ENCODE measurements around the gene MPV17.

Gene MPV17

GRCh38 chr2:27263287-27264252 is 59.3 kb downstream of the MPV17 start:
- DNase-seq, result no peak

DNA sequence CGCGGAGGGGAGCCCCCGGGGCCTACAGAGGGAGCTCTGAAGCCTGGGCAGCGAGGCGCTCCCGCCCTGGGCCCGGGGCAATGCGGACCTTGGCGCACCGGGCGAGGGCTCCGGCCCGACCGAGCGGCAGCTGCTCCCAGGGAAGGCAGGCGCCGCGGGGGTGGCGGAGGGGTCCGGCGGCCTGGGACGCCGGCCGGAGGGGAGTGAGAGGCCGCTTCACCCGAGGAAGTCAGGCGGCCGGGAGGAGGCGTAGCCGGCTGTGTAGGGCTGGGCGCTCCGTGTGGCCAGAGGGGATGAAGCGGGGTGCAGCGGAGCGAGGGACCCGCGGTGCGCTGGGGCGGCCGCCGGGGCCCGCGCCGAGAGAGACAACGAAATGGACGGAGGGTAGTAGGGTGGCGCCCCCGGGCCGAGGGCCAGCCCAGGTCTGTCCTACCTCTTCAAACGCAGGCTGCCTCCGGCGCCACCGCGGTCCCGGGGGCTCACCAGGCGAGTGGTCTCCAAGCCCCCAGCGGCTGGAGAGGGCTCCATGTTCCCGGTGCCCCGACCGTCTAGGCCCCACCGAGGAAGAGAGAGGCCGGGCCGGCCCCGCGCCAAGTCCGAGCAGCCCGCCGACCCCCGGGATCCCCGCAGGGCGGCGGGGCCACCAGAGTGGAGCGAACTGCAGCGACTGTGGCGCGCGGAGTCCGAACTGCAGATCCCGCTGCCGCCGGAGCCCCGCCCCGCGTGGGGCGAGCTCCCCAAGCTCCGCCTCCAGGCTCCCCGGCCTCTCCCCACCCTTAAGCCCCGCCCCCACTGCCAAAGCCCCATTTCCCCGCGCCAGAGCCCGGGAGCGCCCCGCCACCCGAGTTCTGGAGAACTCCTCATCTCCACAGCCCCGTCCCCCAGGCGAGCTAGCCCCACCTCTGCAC is 60.3 kb downstream of the MPV17 start, which contains the start of gene SLC30A3:
SLC30A3 (minus strand) TSS at position 669 of the 908 bp plus-strand sequence; CDS start at position 528, 141 bp downstream.
- no peak for DNase-seq

DNA sequence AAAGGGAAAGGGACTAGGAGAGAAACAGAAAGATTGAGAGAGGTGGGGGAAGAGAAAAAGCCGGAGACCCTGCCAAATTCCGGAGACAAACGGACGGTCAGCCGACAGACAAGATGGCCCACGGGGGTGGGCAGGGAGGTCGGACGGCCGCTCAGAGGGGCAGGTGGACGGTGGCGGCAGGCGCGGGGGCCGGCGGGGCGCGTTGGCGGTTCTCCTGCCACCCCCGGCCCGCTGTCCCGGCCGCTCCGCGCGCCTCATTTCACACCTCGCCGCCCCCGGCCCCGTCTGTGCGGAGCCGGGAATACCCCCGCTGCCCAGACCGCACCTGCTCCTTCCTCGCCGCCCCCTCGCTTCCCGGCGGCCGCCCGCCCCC is 61.0 kb downstream of the MPV17 start:
- no peak for DNase-seq

- no peak for DNase-seq
These were observed 61.5 kb downstream of the MPV17 start for GRCh38 chr2:27261241-27261925.
